ENCODE measurements around the gene TMEM131.
"Not testable (repeated sequence)": the region's sequence is repeated elsewhere in the genome, so short reads cannot be mapped to it uniquely, and the experiment has no call there.

DNA sequence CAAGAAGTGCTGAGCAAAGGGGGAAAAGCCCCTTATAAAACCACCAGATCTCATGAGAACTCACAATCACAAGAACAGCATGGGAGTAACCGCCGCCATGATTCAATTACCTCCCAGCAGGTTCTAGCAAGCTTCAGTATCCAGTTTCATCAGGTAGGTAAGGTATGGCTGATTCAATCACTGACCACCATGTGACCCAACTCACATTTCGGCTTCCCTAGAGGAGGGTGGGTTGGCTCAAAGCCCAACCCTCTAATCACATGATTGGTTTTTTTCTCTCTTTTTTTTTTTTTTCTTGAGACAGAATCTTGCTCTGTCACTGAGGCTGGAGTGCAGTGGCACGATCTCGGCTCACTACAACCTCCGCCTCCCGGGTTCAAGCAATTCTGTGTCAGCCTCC is 78.1 kb downstream of the TMEM131 start:
- TF ChIP-seq, protein P1, sequence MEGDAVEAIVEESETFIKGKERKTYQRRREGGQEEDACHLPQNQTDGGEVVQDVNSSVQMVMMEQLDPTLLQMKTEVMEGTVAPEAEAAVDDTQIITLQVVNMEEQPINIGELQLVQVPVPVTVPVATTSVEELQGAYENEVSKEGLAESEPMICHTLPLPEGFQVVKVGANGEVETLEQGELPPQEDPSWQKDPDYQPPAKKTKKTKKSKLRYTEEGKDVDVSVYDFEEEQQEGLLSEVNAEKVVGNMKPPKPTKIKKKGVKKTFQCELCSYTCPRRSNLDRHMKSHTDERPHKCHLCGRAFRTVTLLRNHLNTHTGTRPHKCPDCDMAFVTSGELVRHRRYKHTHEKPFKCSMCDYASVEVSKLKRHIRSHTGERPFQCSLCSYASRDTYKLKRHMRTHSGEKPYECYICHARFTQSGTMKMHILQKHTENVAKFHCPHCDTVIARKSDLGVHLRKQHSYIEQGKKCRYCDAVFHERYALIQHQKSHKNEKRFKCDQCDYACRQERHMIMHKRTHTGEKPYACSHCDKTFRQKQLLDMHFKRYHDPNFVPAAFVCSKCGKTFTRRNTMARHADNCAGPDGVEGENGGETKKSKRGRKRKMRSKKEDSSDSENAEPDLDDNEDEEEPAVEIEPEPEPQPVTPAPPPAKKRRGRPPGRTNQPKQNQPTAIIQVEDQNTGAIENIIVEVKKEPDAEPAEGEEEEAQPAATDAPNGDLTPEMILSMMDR (IDR thresholded peaks at IDR 0.05; ENCODE audit: insufficient read depth, low read depth, low read length): not testable (repeated sequence)
- TF ChIP-seq EZH2 (IDR thresholded peaks at IDR 0.05; ENCODE audit: insufficient read depth, low read length): not testable (repeated sequence)

Measured in astrocyte (in vitro differentiated cells and primary cell).